BJ (cell line): ENCODE data around the gene DGKQ. TPM values are rescaled to one million over a fixed set of nuclear protein-coding genes. Genes with fewer than 3 reads are reported as not detected.
"Not testable (repeated sequence)": the region's sequence is repeated elsewhere in the genome, so short reads cannot be mapped to it uniquely, and the experiment has no call there.

Source experiments
- CTCF ChIA-PET: fragments of 350-600 bp; formaldehyde crosslinking; extraction: SDS; loops from one replicate; lab custom pipeline; 2021; ENCODE audit warnings: antibody characterized with exemption, inconsistent platforms; lab: Yijun Ruan, JAX
- POLR2A ChIA-PET: fragments of 300-600 bp; sonication (Branson Sonifier 250); formaldehyde crosslinking; extraction: SDS; loops from one replicate; lab custom pipeline; 2021; ENCODE audit warnings: antibody characterized with exemption; lab: Charles Lee
- DNase-seq: peaks from one replicate; pipeline ENCODE4 v3.0.0-alpha.2; 2011; ENCODE audit warnings: low read depth
- H3K27me3 ChIP-seq: 2 replicates; pipeline ENCODE4 v1.6.0; 2011; ENCODE audit warnings: low read length; ENCODE audit not compliant: control insufficient read depth, insufficient read depth
- H3K36me3 ChIP-seq: 2 replicates; pipeline ENCODE4 v1.5.1; 2011; ENCODE audit warnings: low read length; ENCODE audit not compliant: control insufficient read depth, insufficient read depth
- H3K4me3 ChIP-seq: 2 replicates; pipeline ENCODE4 v1.5.1; 2011; ENCODE audit warnings: low read depth, mild to moderate bottlenecking, control low read depth, low read length
- CTCF ChIP-seq: IDR thresholded peaks from 2 replicates; pipeline ENCODE4 v1.5.1; 2011; ENCODE audit warnings: low read depth, mild to moderate bottlenecking, control low read depth, inconsistent platforms, low read length, moderate library complexity; ENCODE audit not compliant: insufficient read depth
- polyA plus RNA-seq: library from polyadenylated mRNA; depleted of rRNA; stranded (reverse); fragments of >200 nt; gene quantifications from 2 replicates; pipeline ENCODE4 v1.2.3, GENCODE V29; 2011

The DGKQ gene
- polyA plus RNA-seq, 1 experiment = 6.5 TPM

DNA sequence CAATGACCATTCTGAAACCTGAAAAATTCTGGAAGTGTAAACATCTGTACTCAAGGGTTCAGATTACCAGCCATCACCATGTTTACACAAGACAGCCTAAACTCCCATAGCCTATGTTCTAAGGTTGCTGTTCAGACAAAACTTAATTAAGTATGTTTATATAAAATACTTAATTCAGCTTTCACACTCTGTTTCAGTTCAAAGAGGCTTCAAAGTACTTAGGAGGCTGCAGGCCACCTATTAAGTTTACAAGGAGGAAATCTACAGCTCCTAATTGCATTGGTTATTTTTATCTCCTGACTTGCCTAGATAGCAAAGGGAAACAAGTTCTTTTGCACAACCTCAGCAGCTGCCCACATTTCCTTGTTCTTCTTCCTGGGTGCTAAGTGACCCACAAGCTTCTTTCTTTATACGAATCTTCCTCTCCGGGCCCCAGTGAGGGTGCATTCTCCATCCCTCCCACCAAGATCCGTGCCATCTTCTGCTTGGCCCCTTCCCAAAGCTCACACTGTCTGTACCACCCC lies 43.3 kb downstream of the DGKQ start:
- TF ChIP-seq CTCF = no peak
- ChIA-PET CTCF (interaction anchor here (1.3 to 1.8 kb wide), 4 partner anchors 9 to 188 kb away, joined by 3 to 5 read pairs (median 4); partner anchors contain the start of gene IDUA), POLR2A (no interaction called here)
- no peak overlapping the region for H3K4me3 ChIP-seq
- DNase-seq = no peak
- H3K36me3 ChIP-seq = 0 out of 2 replicates have a peak, but pooled peaks cover 3% of the 10 kb centered on the region
- H3K27me3 ChIP-seq = no peaks in the 10 kb centered on the region

- CTCF ChIA-PET = interaction anchor here (1.4 to 1.8 kb wide), 2 partner anchors 16 to 58 kb away, joined by 4 to 5 read pairs; partner anchors contain the start of gene IDUA
- H3K36me3 ChIP-seq = 0 out of 2 replicates have a peak, but pooled peaks cover 3% of the 10 kb centered on the region
- no peaks in the 10 kb centered on the region for H3K27me3 ChIP-seq
- TF ChIP-seq CTCF = no peak
- DNase-seq = no peak
- no peak overlapping the region for H3K4me3 ChIP-seq
- POLR2A ChIA-PET = interaction anchor here (0.6 kb wide), 1 partner anchor 361 kb away, joined by 8 read pairs; no protein-coding TSS in a partner anchor
Observed at GRCh38 chr4:929096-929765, 44.1 kb downstream of the DGKQ start.

DNA sequence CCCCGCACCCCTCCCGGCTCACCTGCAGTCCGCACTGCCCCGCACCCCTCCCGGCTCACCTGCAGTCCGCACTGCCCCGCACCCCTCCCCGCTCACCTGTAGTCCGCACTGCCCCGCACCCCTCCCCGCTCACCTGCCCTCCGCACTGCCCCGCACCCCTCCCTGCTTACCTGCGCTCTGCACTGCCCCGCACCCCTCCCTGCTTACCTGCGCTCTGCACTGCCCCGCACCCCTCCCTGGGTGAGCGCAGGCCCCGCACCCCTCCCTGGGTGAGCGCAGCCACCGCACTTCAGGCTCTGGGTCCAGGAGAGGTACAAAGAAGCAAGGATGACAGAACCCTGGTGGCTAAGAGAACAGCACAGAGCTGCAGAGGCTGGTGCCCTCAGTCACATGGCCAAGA lies 45.8 kb downstream of the DGKQ start:
- CTCF ChIA-PET, POLR2A ChIA-PET, DNase-seq: not testable (repeated sequence)

GRCh38 chr4:926538-926937 lies 46.8 kb downstream of the DGKQ start:
- Histone ChIP-seq H3K4me3 (no peak overlapping the region), H3K27me3 (no peaks in the 10 kb centered on the region), H3K36me3 (0 out of 2 replicates have a peak, but pooled peaks cover 3% of the 10 kb centered on the region)
- TF ChIP-seq CTCF = peak; percentile 44
- no peak for DNase-seq
- ChIA-PET POLR2A (no interaction called here), CTCF (no interaction called here)

More for the DNA sequence above, 45.8 kb downstream of the DGKQ start:
- H3K27me3 ChIP-seq, H3K4me3 ChIP-seq, H3K36me3 ChIP-seq: not testable (repeated sequence)

- no peak for TF ChIP-seq CTCF
- ChIA-PET POLR2A (no interaction called here), CTCF (no interaction called here)
- DNase-seq = no peak
- no peaks in the 10 kb centered on the region for H3K27me3 ChIP-seq
- H3K36me3 ChIP-seq = 0 out of 2 replicates have a peak, but pooled peaks cover 3% of the 10 kb centered on the region
- H3K4me3 ChIP-seq = no peak overlapping the region
Observed at GRCh38 chr4:925771-926500, 47.4 kb downstream of the DGKQ start.
